K562 (cell line): ENCODE data around the gene DAGLA. TPM values are rescaled to one million over a fixed set of nuclear protein-coding genes. Genes with fewer than 3 reads are reported as not detected.

Experiments
- BRD4 ChIP-seq: fragments of 200-600 bp; sonication (generic); IDR thresholded peaks from 2 replicates; pipeline ENCODE4 v1.6.1; 2017; ENCODE audit warnings: inconsistent platforms
- CHD4 ChIP-seq: fragments of 200-600 bp; sonication (generic); IDR thresholded peaks from 3 replicates; pipeline ENCODE4 v1.6.1; 2012; ENCODE audit warnings: low read depth, mild to moderate bottlenecking, mixed read lengths, low read length, inconsistent platforms; ENCODE audit not compliant: insufficient read depth, insufficient replicate concordance, poor library complexity, severe bottlenecking
- CXXC5 ChIP-seq: fragments of 250-450 bp; sonication (Bioruptor Pico); IDR thresholded peaks from 2 replicates; pipeline ENCODE4 v1.8.0; 2022; ENCODE audit warnings: inconsistent platforms, mild to moderate bottlenecking, moderate library complexity
- FOXM1 ChIP-seq, 2 experiments: fragments of 450-650 bp in 1 of 2; sonication (generic) in 1 of 2; formaldehyde crosslinking in 1 of 2; IDR thresholded peaks; 2 replicates each; pipeline versions ENCODE4 v1.6.1 to v1.9.0; 2017 to 2022; ENCODE audit warnings: low read depth in 2 of 2, mild to moderate bottlenecking in 2 of 2, missing genetic modification reagents in 1 of 2, moderate library complexity in 1 of 2
- MAZ ChIP-seq, 2 experiments: fragments of 450-650 bp in 1 of 2; sonication (generic) in 1 of 2; formaldehyde crosslinking; IDR thresholded peaks in 1 of 2; conservative IDR thresholded peaks in 1 of 2; 2 replicates each; pipeline versions ENCODE4 v1.4.0 to v1.5.0; 2020; ENCODE audit warnings: mild to moderate bottlenecking in 1 of 2, missing genetic modification reagents in 1 of 2
- MCM5 ChIP-seq: fragments of 450-650 bp; IDR thresholded peaks from 2 replicates; pipeline ENCODE4 v1.6.1; 2016; ENCODE audit warnings: low read depth
- MGA ChIP-seq: fragments of 450-650 bp; IDR thresholded peaks from 2 replicates; pipeline ENCODE4 v1.6.1; 2016; ENCODE audit warnings: mild to moderate bottlenecking, moderate library complexity
- NCOA2 ChIP-seq, 2 experiments: fragments of 450-650 bp; IDR thresholded peaks; 2 replicates each; pipeline ENCODE4 v1.6.1; 2018; ENCODE audit warnings: mild to moderate bottlenecking in 2 of 2, moderate library complexity in 1 of 2; ENCODE audit not compliant: partially characterized antibody in 2 of 2
- PHB2 ChIP-seq: fragments of 450-650 bp; IDR thresholded peaks from 2 replicates; pipeline ENCODE4 v1.6.1; 2017; ENCODE audit warnings: low read depth
- ZNF197 ChIP-seq: fragments of 200-800 bp; sonication (Bioruptor generic); IDR thresholded peaks from 2 replicates; pipeline ENCODE4 v1.6.1; 2016; ENCODE audit warnings: low read depth, missing genetic modification characterization, missing compliant biosample characterization
- ZNF217 ChIP-seq: sonication (generic); formaldehyde crosslinking; IDR thresholded peaks from 2 replicates; pipeline ENCODE4 v1.8.0; 2022; ENCODE audit warnings: mild to moderate bottlenecking, missing genetic modification reagents
- ZNF431 ChIP-seq: sonication (generic); formaldehyde crosslinking; IDR thresholded peaks from 2 replicates; pipeline ENCODE4 v1.8.0; 2022; ENCODE audit warnings: mild to moderate bottlenecking, missing genetic modification reagents
- ZNF699 ChIP-seq: fragments of 250-450 bp; sonication (Bioruptor Pico); IDR thresholded peaks from 2 replicates; pipeline ENCODE4 v1.8.0; 2021; ENCODE audit warnings: mild to moderate bottlenecking, moderate library complexity; ENCODE audit not compliant: insufficient replicate concordance
- ZNF764 ChIP-seq: fragments of 250-450 bp; sonication (Bioruptor Pico); IDR thresholded peaks from 2 replicates; pipeline ENCODE4 v1.4.0; 2020; ENCODE audit warnings: low read depth, mild to moderate bottlenecking, moderate library complexity
- polyA plus RNA-seq, 8 experiments: library from polyadenylated mRNA; depleted of rRNA in 4 of 8; stranded (reverse) in 5 of 8; unstranded in 3 of 8; fragments of >200 nt; fragmentation: Nextera tagmentation in 2 of 8; fragmentation: Illumina TruSeq in 1 of 8; extraction: Ambion mirVana in 2 of 8; extraction: Trizol in 1 of 8; gene quantifications; 2 replicates each; pipeline versions ENCODE4 v1.2.1 to v1.2.3, GENCODE V29; 2011 to 2014; ENCODE audit warnings: inconsistent platforms in 1 of 8, missing spikeins in 1 of 8
- total RNA-seq, 7 experiments: library from RNA; depleted of rRNA in 6 of 7; stranded (reverse); fragments of >200 nt in 6 of 7; fragmentation: Illumina TruSeq in 2 of 7; extraction: Trizol in 2 of 7; gene quantifications; 2 replicates each; pipeline versions ENCODE4 v1.2.1 to v1.2.3, GENCODE V29; 2011 to 2021; ENCODE audit warnings: low replicate concordance in 1 of 7

The DAGLA gene
- total and polyA plus RNA-seq, 9 of the 15 experiments (the other 6 are each of a cell fraction or from before 2014, with no cell fraction given), result 0.03 to 0.16 (median 0.04) TPM; not detected in 4

DNA sequence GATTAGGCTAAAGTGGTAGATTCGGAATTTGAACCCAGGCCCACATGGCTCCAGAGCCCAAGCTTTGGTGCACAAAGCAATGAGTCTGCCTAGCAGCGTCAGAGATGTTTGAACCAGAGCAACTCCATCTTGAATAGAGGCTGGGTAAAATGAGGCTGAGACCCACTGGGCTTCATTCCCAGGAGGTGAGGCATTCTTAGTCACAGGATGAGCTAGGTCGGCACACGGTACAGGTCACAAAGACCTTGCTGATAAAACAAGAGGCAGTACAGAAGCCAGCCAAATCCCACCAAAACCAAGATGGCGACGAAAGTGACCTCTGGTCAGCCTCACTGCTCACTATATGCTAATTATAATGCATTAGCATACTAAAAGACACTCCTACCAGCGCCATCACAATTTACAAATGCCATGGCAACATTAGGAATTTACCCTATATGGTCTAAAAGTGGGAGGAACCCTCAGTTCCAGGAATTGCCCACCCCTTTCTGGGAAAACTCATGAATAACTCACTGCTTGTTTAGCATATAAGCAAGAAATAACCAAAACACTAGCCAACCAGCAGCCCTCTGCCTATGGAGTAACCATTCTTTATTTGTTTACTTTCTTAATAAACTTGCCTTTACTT lies 40.3 kb upstream of the DAGLA start (continued):
- no peak for TF ChIP-seq MGA
- TF ChIP-seq ZNF699 (CRISPR knock-in tag), result no peak
- TF ChIP-seq ZNF431 (CRISPR knock-in tag), result no peak
- no peak for TF ChIP-seq CHD4
- no peak for TF ChIP-seq PHB2
- no peak for TF ChIP-seq ZNF217 (CRISPR knock-in tag)
- no peak for TF ChIP-seq ZNF764 (CRISPR knock-in tag)
- no peak for TF ChIP-seq MAZ (CRISPR knock-in tag; conservative IDR thresholded peaks at IDR 0.05 in 1 of 2, IDR thresholded peaks at IDR 0.05 in 1 of 2)
- 0 out of 2 replicates have a peak, but pooled peaks have one; percentile 54 for TF ChIP-seq ZNF197
- TF ChIP-seq NCOA2 (IDR thresholded peaks at IDR 0.05; ENCODE audit: partially characterized antibody in 2 of 2), result no peak
- no peak for TF ChIP-seq MCM5
- no peak; the same call in 1 of the 2 replicates for TF ChIP-seq CXXC5 (CRISPR knock-in tag)
- TF ChIP-seq FOXM1 (IDR thresholded peaks at IDR 0.05; ENCODE audit: low read depth), result no peak
- no peak for TF ChIP-seq FOXM1 (CRISPR knock-in tag; IDR thresholded peaks at IDR 0.05; ENCODE audit: low read depth)
- TF ChIP-seq BRD4, result no peak
